GM12864 (cell line): Measurements from ENCODE around the gene CCL17.
"Not testable (repeated sequence)": the region's sequence is repeated elsewhere in the genome, so short reads cannot be mapped to it uniquely, and the experiment has no call there.

Experiments
- DNase-seq: peaks from one replicate; pipeline ENCODE4 v3.0.0-alpha.2; 2011; ENCODE audit warnings: low read depth
- H3K4me3 ChIP-seq: 2 replicates; pipeline ENCODE4 v1.5.1; 2011; ENCODE audit warnings: mild to moderate bottlenecking, low read depth, low read length, control low read depth
- TF ChIP-seq, protein P1 (sequence below): IDR thresholded peaks from 2 replicates; pipeline ENCODE4 v1.5.1; 2011; ENCODE audit warnings: low read depth, mild to moderate bottlenecking, moderate library complexity, low read length, control low read depth, inconsistent platforms; ENCODE audit errors: missing control alignments

The CCL17 gene

DNA sequence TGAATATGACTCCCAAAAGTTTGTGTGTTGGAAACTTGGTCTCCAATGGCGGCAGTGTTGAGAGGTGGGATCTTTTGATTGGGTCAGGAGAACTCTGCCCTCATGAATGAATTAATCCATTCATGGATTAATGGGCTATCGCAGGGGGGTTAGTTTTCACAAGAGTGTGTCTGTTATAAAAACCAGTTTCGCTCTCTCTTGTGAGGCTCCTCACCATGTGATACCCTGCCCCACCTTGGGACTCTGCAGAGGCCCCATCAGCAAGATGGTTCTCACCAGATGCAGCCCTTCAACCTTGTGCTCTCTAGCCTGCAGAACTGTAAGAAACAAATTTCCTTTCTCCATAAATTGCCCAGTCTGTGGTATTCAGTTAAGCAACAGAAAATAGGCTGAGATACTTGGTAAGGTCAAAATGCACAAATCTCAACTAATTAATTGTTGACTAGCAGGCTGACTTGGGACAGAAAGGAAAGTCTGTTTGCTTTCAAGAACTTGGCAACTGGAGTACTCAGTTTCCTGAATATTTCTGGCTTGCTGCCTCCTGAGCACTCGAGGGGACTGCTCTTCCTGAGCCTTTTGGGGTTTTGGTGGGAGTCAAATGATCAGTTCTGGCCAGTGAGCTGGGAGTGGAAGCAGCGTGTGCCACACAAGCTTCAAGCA, 13.8 kb upstream of the CCL17 start:
- DNase-seq: no peak
- no peak overlapping the region for H3K4me3 ChIP-seq
- TF ChIP-seq, protein P1, sequence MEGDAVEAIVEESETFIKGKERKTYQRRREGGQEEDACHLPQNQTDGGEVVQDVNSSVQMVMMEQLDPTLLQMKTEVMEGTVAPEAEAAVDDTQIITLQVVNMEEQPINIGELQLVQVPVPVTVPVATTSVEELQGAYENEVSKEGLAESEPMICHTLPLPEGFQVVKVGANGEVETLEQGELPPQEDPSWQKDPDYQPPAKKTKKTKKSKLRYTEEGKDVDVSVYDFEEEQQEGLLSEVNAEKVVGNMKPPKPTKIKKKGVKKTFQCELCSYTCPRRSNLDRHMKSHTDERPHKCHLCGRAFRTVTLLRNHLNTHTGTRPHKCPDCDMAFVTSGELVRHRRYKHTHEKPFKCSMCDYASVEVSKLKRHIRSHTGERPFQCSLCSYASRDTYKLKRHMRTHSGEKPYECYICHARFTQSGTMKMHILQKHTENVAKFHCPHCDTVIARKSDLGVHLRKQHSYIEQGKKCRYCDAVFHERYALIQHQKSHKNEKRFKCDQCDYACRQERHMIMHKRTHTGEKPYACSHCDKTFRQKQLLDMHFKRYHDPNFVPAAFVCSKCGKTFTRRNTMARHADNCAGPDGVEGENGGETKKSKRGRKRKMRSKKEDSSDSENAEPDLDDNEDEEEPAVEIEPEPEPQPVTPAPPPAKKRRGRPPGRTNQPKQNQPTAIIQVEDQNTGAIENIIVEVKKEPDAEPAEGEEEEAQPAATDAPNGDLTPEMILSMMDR: no peak

DNA sequence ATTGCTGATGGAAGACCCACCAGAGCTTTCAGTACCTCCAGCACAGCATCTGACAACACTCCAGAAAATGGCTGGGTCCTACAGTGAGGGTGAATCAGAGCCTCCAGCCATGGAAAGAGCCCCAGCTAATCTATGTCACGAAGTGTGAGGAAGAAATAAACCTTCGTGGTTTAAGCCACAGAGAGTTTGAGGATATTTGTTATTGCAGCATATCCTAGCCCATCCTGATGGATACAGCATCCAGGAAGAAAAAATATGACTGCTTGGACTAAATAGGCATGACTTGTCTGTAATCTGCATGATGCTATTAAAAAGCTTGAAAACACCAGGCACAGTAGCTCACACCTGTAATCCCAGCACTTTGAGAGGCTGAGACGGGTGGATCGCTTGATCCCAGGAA, 13.3 kb upstream of the CCL17 start:
- no peak overlapping the region for H3K4me3 ChIP-seq
- TF ChIP-seq, protein P1: no peak
- DNase-seq: no peak

DNA sequence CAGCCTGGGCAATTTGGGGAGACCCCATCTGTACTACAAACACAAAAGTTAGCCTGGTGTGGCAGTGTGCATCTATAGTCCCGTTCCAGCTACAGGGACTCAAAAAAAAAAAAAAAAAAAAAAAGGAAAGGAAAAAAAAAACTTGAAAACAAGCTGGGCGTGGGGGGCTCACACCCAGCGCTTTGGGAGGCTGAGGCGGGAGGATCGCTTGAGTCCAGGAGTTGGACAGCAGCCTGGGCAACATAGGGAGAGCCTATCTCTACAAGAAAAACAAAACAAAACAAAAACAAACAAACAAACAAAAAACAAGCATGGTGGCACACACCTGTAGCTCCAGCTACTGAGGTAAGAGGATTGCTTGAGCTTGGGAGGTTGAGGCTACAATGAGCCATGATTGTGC, 12.9 kb upstream of the CCL17 start:
- no peak for DNase-seq
- TF ChIP-seq, protein P1: no peak
- no peak overlapping the region for H3K4me3 ChIP-seq

DNA sequence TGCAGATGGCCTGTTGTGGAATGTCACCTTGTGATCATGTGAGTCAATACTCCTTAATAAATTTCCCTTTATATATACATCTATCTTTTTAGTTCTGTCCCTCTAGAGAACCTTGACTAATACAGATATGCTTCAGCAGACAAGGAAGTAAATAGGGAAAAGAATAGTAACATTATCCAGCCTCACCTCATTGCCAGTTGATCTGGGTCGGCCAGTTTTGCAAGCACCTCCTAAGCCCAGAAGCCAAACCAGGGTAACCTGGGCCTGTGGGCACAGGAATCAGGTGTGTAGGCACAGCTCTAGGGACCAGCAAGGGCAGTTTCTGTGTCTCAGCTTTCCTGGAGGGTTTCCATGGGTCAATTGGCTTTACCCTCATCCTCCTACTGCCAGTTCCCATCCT, 11.9 kb upstream of the CCL17 start:
- DNase-seq: no peak
- no peak overlapping the region for H3K4me3 ChIP-seq
- TF ChIP-seq, protein P1: no peak

DNA sequence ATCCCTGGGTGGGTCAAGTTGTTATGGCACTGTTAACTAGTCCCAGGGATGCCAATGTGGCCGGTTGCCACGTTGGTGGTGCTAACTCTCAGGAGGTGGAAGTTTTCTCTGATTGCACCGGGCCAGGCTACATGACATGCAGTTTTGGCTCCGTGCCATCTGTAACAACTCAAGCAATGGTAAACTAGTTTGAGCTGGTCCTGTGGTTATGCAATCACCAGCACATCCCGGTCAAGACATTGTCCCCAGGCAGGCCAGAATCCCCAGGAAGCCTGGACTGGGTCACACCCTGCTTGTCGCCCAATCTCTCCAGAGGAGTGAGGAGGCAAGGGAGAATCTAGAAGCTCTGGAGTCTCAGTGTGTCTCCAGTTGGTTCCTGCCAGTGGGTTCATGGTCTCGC, 10.1 kb upstream of the CCL17 start:
- H3K4me3 ChIP-seq: no peak overlapping the region
- no peak for DNase-seq
- TF ChIP-seq, protein P1: no peak

DNA sequence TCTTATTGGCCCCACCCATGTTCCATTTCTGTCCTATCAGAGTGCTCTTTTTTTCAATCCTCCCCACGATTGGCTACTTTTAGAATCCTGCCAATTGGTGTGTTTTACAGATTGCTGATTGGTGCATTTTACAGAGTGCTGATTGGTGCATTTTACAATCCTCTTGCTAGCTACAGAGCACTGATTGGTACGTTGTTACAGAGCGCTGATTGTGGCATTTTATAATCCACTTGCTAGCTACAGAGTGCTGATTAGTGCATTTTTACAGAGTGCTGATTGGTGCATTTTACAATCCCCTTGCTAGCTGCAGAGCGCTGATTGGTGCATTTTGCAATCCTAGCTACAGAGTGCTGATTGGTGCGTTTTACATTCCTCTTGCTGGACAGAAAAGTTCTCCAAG, 9.5 kb upstream of the CCL17 start:
- no peak for DNase-seq
- TF ChIP-seq, protein P1: no peak
- no peak overlapping the region for H3K4me3 ChIP-seq

DNA sequence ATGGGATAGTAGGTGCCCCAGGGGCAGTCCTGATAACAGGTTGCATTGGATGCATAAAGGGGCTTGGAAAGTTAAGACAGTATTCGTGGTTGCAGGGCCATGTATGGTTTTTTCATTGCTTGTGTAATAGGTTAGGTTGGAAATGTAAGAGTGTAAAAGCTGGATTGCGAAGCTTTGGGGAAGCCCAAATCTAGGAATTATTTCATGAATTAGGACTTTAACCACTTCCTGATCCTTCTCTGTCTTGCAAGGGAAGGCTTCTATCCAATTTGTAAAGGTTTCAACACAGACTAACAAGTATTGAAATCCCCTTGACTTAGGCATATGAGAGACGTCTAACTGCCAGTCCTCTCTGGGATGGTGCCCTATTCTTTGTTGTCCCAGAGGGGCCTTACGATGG, 7.8 kb upstream of the CCL17 start:
- DNase-seq: no peak
- TF ChIP-seq, protein P1: no peak
- H3K4me3 ChIP-seq: no peak overlapping the region

DNA sequence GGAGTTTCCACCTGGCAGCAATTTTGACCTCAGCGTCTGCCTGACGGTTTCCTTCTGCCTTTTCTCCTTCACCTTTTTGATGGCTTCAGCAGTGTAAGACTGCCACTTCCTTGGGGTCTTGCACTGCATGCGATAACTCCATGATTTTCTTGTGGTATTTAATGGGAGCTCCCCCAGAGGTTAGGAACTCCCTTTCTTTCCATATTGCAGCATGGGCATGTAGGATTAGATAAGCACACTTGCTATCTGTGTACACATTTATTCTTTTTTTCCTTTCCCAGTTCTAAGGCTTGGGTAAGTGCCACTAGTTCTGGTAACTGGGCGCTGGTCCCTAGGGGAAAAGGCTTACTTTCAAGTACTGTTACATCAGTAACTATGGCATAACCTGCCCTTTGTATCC, 7.1 kb upstream of the CCL17 start:
- not testable (repeated sequence) for H3K4me3 ChIP-seq, DNase-seq
